H1 (cell line): ENCODE results near the gene TAPT1. TPM values are rescaled to one million over a fixed set of nuclear protein-coding genes. Genes with fewer than 3 reads are reported as not detected.

Experiments used
- CTCF ChIA-PET: fragments of 300-600 bp; sonication (Branson Sonifier 250); formaldehyde crosslinking; loops from one replicate; lab custom pipeline; 2021; ENCODE audit not compliant: partially characterized antibody; lab: Charles Lee
- POLR2A ChIA-PET: fragments of 300-600 bp; sonication (Branson Sonifier 250); formaldehyde crosslinking; loops from one replicate; lab custom pipeline; 2021; ENCODE audit warnings: inconsistent platforms; ENCODE audit not compliant: partially characterized antibody; lab: Charles Lee
- DNase-seq, 2 experiments: peaks; one replicate each; pipeline versions ENCODE4 v3.0.0 to v3.0.0-alpha.2; 2010 to 2022; ENCODE audit warnings: low spot score in 2 of 2, low read depth in 1 of 2, mixed read lengths in 1 of 2
- FAIRE-seq: peaks from 2 replicates; lab custom pipeline; 2011; peaks lifted over from hg19 to GRCh38; lab: Jason Lieb, UNC
- H2AFZ ChIP-seq: 2 replicates; pipeline ENCODE4 v1.8.1; 2012; ENCODE audit warnings: low read length, inconsistent platforms
- H2AK5ac ChIP-seq: 2 replicates; pipeline ENCODE4 v1.6.1; 2013; ENCODE audit warnings: low read depth, low read length
- H2BK120ac ChIP-seq: replicated peaks from 2 replicates; pipeline ENCODE3; 2013; ENCODE audit warnings: low read depth, low read length, inconsistent platforms
- H2BK12ac ChIP-seq: 2 replicates; pipeline ENCODE4 v1.6.1; 2013; ENCODE audit warnings: low read depth, low read length
- H2BK15ac ChIP-seq: 2 replicates; pipeline ENCODE4 v1.6.1; 2013; ENCODE audit warnings: low read length
- H2BK20ac ChIP-seq: 2 replicates; pipeline ENCODE4 v1.6.1; 2013; ENCODE audit warnings: low read length
- H2BK5ac ChIP-seq: 2 replicates; pipeline ENCODE4 v1.6.1; 2013; ENCODE audit warnings: low read depth, low read length
- H3K14ac ChIP-seq: 2 replicates; pipeline ENCODE4 v1.6.1; 2013; ENCODE audit warnings: inconsistent platforms; ENCODE audit not compliant: insufficient read length
- H3K18ac ChIP-seq: 2 replicates; pipeline ENCODE4 v1.6.1; 2013; ENCODE audit warnings: low read length; ENCODE audit errors: extremely low read depth
- H3K23ac ChIP-seq: 2 replicates; pipeline ENCODE4 v1.6.1; 2013; ENCODE audit warnings: inconsistent platforms; ENCODE audit not compliant: insufficient read length
- H3K23me2 ChIP-seq: 2 replicates; pipeline ENCODE4 v1.6.1; 2013; ENCODE audit warnings: low read depth, low read length
- H3K27ac ChIP-seq: 2 replicates; pipeline ENCODE4 v1.6.1; 2011; ENCODE audit warnings: low read depth, low read length, inconsistent platforms
- H3K27me3 ChIP-seq, 4 experiments: replicated peaks in 1 of 4; 1 replicate in 1 of 4; 2 replicates in 3 of 4; pipeline versions ENCODE4 v1.6.1 to v1.8.1; 2011 to 2013; ENCODE audit warnings: low read length in 3 of 4, mild to moderate bottlenecking in 3 of 4, inconsistent platforms in 2 of 4, mixed read lengths in 2 of 4, moderate library complexity in 1 of 4; ENCODE audit not compliant: control insufficient read depth in 3 of 4, insufficient read depth in 3 of 4; ENCODE audit errors: extremely low read depth in 1 of 4
- H3K36me3 ChIP-seq, 4 experiments: 2 replicates each; pipeline versions ENCODE4 v1.6.1 to v1.8.1; 2011 to 2013; ENCODE audit warnings: mild to moderate bottlenecking in 4 of 4, low read length in 3 of 4, moderate library complexity in 2 of 4, control low read depth in 1 of 4, inconsistent platforms in 1 of 4; ENCODE audit not compliant: insufficient read depth in 4 of 4, control insufficient read depth in 2 of 4
- H3K4ac ChIP-seq: replicated peaks from 2 replicates; pipeline ENCODE3; 2013; ENCODE audit warnings: low read length, low read depth, mixed read lengths, inconsistent platforms; ENCODE audit not compliant: insufficient read length
- H3K4me1 ChIP-seq, 4 experiments: replicated peaks in 1 of 4; 1 replicate in 1 of 4; 2 replicates in 3 of 4; pipeline versions ENCODE4 v1.6.1 to v1.8.1; 2011 to 2013; ENCODE audit warnings: low read length in 3 of 4, inconsistent platforms in 2 of 4, mixed read lengths in 1 of 4; ENCODE audit not compliant: insufficient read depth in 4 of 4, control insufficient read depth in 3 of 4
- H3K4me2 ChIP-seq, 2 experiments: 2 replicates each; pipeline versions ENCODE4 v1.6.1 to v1.8.1; 2011 to 2013; ENCODE audit warnings: low read depth in 2 of 2, low read length in 2 of 2, control low read depth in 1 of 2, inconsistent platforms in 1 of 2, mild to moderate bottlenecking in 1 of 2; ENCODE audit not compliant: insufficient read depth in 1 of 2
- H3K4me3 ChIP-seq, 4 experiments: fragments of 200-600, 300-600 bp in 1 of 4; sonication (generic), shearing (Covaris generic), sonication (Bioruptor Twin) in 1 of 4; 2 replicates each; pipeline versions ENCODE4 v1.5.1 to v1.8.1; 2011 to 2016; ENCODE audit warnings: low read length in 4 of 4, low read depth in 3 of 4, control low read depth in 2 of 4, inconsistent platforms in 2 of 4, mild to moderate bottlenecking in 2 of 4, mixed read lengths in 1 of 4, moderate library complexity in 1 of 4; ENCODE audit not compliant: insufficient read depth in 2 of 4; ENCODE audit errors: extremely low read depth in 1 of 4
- H3K56ac ChIP-seq: replicated peaks from 2 replicates; pipeline ENCODE3; 2013; ENCODE audit warnings: low read depth, mild to moderate bottlenecking, mixed read lengths, low read length, inconsistent platforms; ENCODE audit not compliant: insufficient read length
- H3K79me1 ChIP-seq: 2 replicates; pipeline ENCODE4 v1.6.1; 2013; ENCODE audit warnings: low read depth, low read length, control low read depth
- H3K79me2 ChIP-seq, 2 experiments: 2 replicates each; pipeline versions ENCODE4 v1.6.1 to v1.8.1; 2012 to 2013; ENCODE audit warnings: low read length in 2 of 2, mild to moderate bottlenecking in 2 of 2, inconsistent platforms in 1 of 2; ENCODE audit not compliant: insufficient read depth in 2 of 2, control insufficient read depth in 1 of 2
- H3K9ac ChIP-seq, 4 experiments: replicated peaks in 1 of 4; 1 replicate in 1 of 4; 2 replicates in 3 of 4; pipeline versions ENCODE4 v1.6.1 to v1.8.1; 2011 to 2013; ENCODE audit warnings: low read depth in 3 of 4, low read length in 3 of 4, control low read depth in 2 of 4, mild to moderate bottlenecking in 2 of 4, moderate library complexity in 2 of 4, inconsistent platforms in 1 of 4; ENCODE audit errors: extremely low read depth in 1 of 4
- H3K9me3 ChIP-seq, 2 experiments: 2 replicates each; pipeline versions ENCODE4 v1.6.1 to v1.8.1; 2012 to 2013; ENCODE audit warnings: mild to moderate bottlenecking in 2 of 2, moderate library complexity in 2 of 2, control low read depth in 1 of 2, inconsistent platforms in 1 of 2, low read depth in 1 of 2, low read length in 1 of 2, mixed read lengths in 1 of 2; ENCODE audit not compliant: insufficient read depth in 2 of 2
- H4K20me1 ChIP-seq, 2 experiments: replicated peaks in 1 of 2; 2 replicates each; pipeline versions ENCODE3 to v1.8.1; 2011 to 2013; ENCODE audit warnings: inconsistent platforms in 2 of 2, low read length in 2 of 2, mild to moderate bottlenecking in 1 of 2; ENCODE audit not compliant: insufficient read depth in 2 of 2, control insufficient read depth in 1 of 2
- H4K5ac ChIP-seq: 2 replicates; pipeline ENCODE4 v1.6.1; 2013; ENCODE audit warnings: low read length, low read depth, mixed read lengths, inconsistent platforms; ENCODE audit not compliant: insufficient read length
- H4K8ac ChIP-seq: 2 replicates; pipeline ENCODE4 v1.8.0; 2013; ENCODE audit warnings: mild to moderate bottlenecking, moderate library complexity, low read length, inconsistent platforms; ENCODE audit not compliant: insufficient read depth; ENCODE audit errors: extremely low read depth
- H4K91ac ChIP-seq: replicated peaks from 2 replicates; pipeline ENCODE3; 2013; ENCODE audit warnings: low read length, mixed read lengths, inconsistent platforms; ENCODE audit not compliant: insufficient read length
- GABPA ChIP-seq: IDR thresholded peaks from 2 replicates; pipeline ENCODE4 v1.6.1; 2011; ENCODE audit warnings: mild to moderate bottlenecking, low read length, moderate library complexity, borderline replicate concordance; ENCODE audit not compliant: insufficient read depth
- GTF2F1 ChIP-seq: IDR thresholded peaks from 2 replicates; pipeline ENCODE4 v1.6.1; 2012; ENCODE audit warnings: low read depth, low read length, improper control_type of control experiment, borderline replicate concordance
- KDM5A ChIP-seq: fragments of 200-600 bp; IDR thresholded peaks from 2 replicates; pipeline ENCODE4 v1.7.1; 2012; ENCODE audit warnings: mild to moderate bottlenecking, low read length, inconsistent platforms, mixed read lengths
- NANOG ChIP-seq: IDR thresholded peaks from 2 replicates; pipeline ENCODE4 v1.6.1; 2011; ENCODE audit warnings: low read length, low read depth, mild to moderate bottlenecking, inconsistent platforms; ENCODE audit not compliant: insufficient read depth, poor library complexity, severe bottlenecking
- RNF2 ChIP-seq: fragments of 200-900, 300-1000 bp; sonication (generic); IDR thresholded peaks from 2 replicates; pipeline ENCODE4 v1.7.1; 2016; ENCODE audit warnings: borderline replicate concordance, low read depth, mild to moderate bottlenecking, antibody characterized with exemption, low read length; ENCODE audit not compliant: poor library complexity, severe bottlenecking; ENCODE audit errors: missing control alignments
- RXRA ChIP-seq: IDR thresholded peaks from 2 replicates; pipeline ENCODE4 v1.6.1; 2011; ENCODE audit warnings: low read depth, mild to moderate bottlenecking, low read length, moderate library complexity; ENCODE audit not compliant: insufficient read depth
- SAP30 ChIP-seq: fragments of 300-600 bp; sonication (generic); IDR thresholded peaks from 2 replicates; pipeline ENCODE4 v1.7.1; 2012; ENCODE audit warnings: low read length, moderate library complexity, mild to moderate bottlenecking, inconsistent platforms; ENCODE audit not compliant: insufficient read depth, insufficient replicate concordance
- SUZ12 ChIP-seq: fragments of 200-600 bp; sonication (generic); IDR thresholded peaks from 2 replicates; pipeline ENCODE4 v1.6.1; 2012; ENCODE audit warnings: mild to moderate bottlenecking, inconsistent platforms, low read length, moderate library complexity, mixed read lengths
- WGBS, 2 experiments: shearing (Covaris generic) in 1 of 2; methylation state at CpG; one replicate each; pipeline versions ENCODE4 v1.1.6 to v1.1.7; 2013 to 2015; ENCODE audit warnings: low lambda C conversion rate in 2 of 2, mixed read lengths in 2 of 2, inconsistent platforms in 1 of 2, low coverage in 1 of 2, missing lambda C conversion rate in 1 of 2; ENCODE audit not compliant: insufficient replicate concordance in 2 of 2, insufficient coverage in 1 of 2, insufficient read length in 1 of 2; ENCODE audit errors: extremely low coverage in 1 of 2, missing lambda C conversion rate in 1 of 2; 5-methylcytosine and 5-hydroxymethylcytosine counted together
- polyA plus RNA-seq, 7 experiments: library from polyadenylated mRNA; depleted of rRNA in 3 of 7; stranded (reverse) in 5 of 7; unstranded in 2 of 7; fragments of >200 nt in 5 of 7; fragments of 200-250 nt in 2 of 7; gene quantifications; 1 replicate in 5 of 7; 2 replicates in 1 of 7; 4 replicates in 1 of 7; pipeline versions ENCODE4 v1.2.1 to v1.2.3, GENCODE V29; 2011 to 2013; ENCODE audit warnings: missing spikeins in 2 of 7, mixed read lengths in 2 of 7
- total RNA-seq: library from RNA; stranded (reverse); fragmentation: NEBNext Ultra II Directional; extraction: Animal tissue kit (Norgen Biotek cat#: 25700); gene quantifications from 2 replicates; pipeline ENCODE4 v1.2.1, GENCODE V29; 2021
- TF ChIP-seq, protein P1 (sequence below): IDR thresholded peaks from 2 replicates; pipeline ENCODE4 v1.6.1; 2011; ENCODE audit warnings: low read length, improper control_type of control experiment
- TF ChIP-seq, protein P2 (sequence below): IDR thresholded peaks from 2 replicates; pipeline ENCODE4 v1.6.1; 2012; ENCODE audit warnings: inconsistent platforms
- TF ChIP-seq, protein P3 (sequence below): IDR thresholded peaks from 2 replicates; pipeline ENCODE4 v1.6.1; 2012; ENCODE audit warnings: inconsistent platforms

The TAPT1 gene
- total and polyA plus RNA-seq, 2 of the 8 experiments (the other 6 are each of a cell fraction or from before 2014, with no cell fraction given) = 4.2 to 15.3 TPM

DNA sequence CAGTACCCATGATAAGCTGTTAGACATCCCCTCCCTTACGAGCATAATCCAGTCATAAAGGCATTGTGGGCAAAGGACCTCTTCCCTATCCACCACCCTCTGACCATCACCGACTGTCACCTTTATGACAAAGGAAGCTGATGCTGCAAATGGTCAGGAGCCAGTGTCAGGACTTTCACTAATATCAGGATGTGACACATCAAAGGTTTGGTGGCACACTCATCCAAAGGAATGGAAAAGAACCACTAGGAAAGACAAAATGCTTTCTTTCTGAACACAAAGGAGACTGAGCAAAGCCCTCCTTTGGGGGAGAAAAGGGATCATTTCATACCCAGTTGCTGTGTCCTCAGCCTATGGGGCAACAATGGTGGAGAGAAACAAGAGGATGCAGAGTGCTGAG, 75.6 kb downstream of the TAPT1 start:
- no peaks in the 10 kb centered on the region for H3K23me2 ChIP-seq
- CTCF ChIA-PET = interaction anchor here (0.9 to 1.4 kb wide), 6 partner anchors 9 to 123 kb away, joined by 3 to 4 read pairs (median 3); no protein-coding TSS in a partner anchor
- H2BK5ac ChIP-seq = no peak overlapping the region
- no peak overlapping the region for H3K56ac ChIP-seq
- no peak overlapping the region for H3K9ac ChIP-seq
- no peak overlapping the region for H2AFZ ChIP-seq
- H3K27ac ChIP-seq = no peak overlapping the region
- no peak overlapping the region for H3K14ac ChIP-seq
- H3K79me2 ChIP-seq = no peaks in the 10 kb centered on the region
- no peak overlapping the region for H3K4me3 ChIP-seq
- H2AK5ac ChIP-seq = no peak overlapping the region
- no peaks in the 10 kb centered on the region for H3K9me3 ChIP-seq
- POLR2A ChIA-PET = interaction anchor here (1.0 kb wide), 2 partner anchors 22 to 68 kb away, joined by 3 to 4 read pairs; no protein-coding TSS in a partner anchor
- no peak overlapping the region for H3K4me2 ChIP-seq
- no peak overlapping the region for H2BK20ac ChIP-seq
- H4K8ac ChIP-seq = no peak overlapping the region
- H3K27me3 ChIP-seq = no peaks in the 10 kb centered on the region
- no peak overlapping the region for H2BK120ac ChIP-seq
- DNase-seq = no peak
- H4K91ac ChIP-seq = no peak overlapping the region
- H4K5ac ChIP-seq = no peak overlapping the region
- H3K4me1 ChIP-seq = no peaks in the 10 kb centered on the region
- no peak overlapping the region for H2BK12ac ChIP-seq
- no peak overlapping the region for H3K4ac ChIP-seq
- H2BK15ac ChIP-seq = no peak overlapping the region
- no peaks in the 10 kb centered on the region for H3K36me3 ChIP-seq
- no peak for FAIRE-seq
- no peaks in the 10 kb centered on the region for H3K79me1 ChIP-seq
- H4K20me1 ChIP-seq = no peaks in the 10 kb centered on the region
- H3K23ac ChIP-seq = no peak overlapping the region
- 96% methylated on average over 2 of the region's 2 CpGs; no CpG with 5 or more reads in 1 of the 2 experiments for WGBS, 2 experiments
- H3K18ac ChIP-seq = no peak overlapping the region
- TF ChIP-seq RNF2 (no peak), SUZ12 (no peak), RXRA (no peak), GTF2F1 (no peak), NANOG (no peak), GABPA (no peak), KDM5A (no peak), SAP30 (no peak)
- TF ChIP-seq, protein P1, sequence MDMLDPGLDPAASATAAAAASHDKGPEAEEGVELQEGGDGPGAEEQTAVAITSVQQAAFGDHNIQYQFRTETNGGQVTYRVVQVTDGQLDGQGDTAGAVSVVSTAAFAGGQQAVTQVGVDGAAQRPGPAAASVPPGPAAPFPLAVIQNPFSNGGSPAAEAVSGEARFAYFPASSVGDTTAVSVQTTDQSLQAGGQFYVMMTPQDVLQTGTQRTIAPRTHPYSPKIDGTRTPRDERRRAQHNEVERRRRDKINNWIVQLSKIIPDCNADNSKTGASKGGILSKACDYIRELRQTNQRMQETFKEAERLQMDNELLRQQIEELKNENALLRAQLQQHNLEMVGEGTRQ = no peak
- TF ChIP-seq, protein P2, sequence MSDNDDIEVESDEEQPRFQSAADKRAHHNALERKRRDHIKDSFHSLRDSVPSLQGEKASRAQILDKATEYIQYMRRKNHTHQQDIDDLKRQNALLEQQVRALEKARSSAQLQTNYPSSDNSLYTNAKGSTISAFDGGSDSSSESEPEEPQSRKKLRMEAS = no peak
- TF ChIP-seq, protein P3, sequence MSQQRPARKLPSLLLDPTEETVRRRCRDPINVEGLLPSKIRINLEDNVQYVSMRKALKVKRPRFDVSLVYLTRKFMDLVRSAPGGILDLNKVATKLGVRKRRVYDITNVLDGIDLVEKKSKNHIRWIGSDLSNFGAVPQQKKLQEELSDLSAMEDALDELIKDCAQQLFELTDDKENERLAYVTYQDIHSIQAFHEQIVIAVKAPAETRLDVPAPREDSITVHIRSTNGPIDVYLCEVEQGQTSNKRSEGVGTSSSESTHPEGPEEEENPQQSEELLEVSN = no peak
